ENCODE measurements around the gene USP22.

DNA sequence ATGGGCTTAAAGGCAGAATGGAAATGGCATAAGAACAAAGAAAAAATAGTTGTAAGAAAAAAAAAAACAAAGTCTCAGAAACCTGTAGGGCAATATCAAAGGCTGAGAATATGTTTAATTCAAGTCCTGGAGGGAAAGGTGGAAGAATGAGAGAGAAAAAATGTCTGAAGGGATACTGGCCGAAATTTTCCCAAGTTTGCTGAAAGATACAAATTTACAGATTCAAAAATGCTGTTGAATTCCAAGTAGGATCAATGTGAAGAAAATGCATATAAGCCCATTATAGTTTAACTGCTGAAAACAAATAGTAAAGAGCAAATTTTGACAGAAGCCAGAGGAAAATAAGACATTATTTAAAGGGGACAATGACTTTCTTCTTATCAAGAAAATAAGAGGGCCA is 6.6 kb upstream of the USP22 start:
- TF ChIP-seq, protein P1, sequence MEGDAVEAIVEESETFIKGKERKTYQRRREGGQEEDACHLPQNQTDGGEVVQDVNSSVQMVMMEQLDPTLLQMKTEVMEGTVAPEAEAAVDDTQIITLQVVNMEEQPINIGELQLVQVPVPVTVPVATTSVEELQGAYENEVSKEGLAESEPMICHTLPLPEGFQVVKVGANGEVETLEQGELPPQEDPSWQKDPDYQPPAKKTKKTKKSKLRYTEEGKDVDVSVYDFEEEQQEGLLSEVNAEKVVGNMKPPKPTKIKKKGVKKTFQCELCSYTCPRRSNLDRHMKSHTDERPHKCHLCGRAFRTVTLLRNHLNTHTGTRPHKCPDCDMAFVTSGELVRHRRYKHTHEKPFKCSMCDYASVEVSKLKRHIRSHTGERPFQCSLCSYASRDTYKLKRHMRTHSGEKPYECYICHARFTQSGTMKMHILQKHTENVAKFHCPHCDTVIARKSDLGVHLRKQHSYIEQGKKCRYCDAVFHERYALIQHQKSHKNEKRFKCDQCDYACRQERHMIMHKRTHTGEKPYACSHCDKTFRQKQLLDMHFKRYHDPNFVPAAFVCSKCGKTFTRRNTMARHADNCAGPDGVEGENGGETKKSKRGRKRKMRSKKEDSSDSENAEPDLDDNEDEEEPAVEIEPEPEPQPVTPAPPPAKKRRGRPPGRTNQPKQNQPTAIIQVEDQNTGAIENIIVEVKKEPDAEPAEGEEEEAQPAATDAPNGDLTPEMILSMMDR (conservative IDR thresholded peaks at IDR 0.05) = no peak
- TF ChIP-seq ZFX (IDR thresholded peaks at IDR 0.05) = no peak

Measured in C4-2B (cell line).